WTC11 (cell line): ENCODE data around the gene PARVB. TPM values are rescaled to one million over a fixed set of nuclear protein-coding genes. Genes with fewer than 3 reads are reported as not detected.

Experiments used
- ATAC-seq: fragments of 200-7000 bp; cut with Tn5 transposase; 2 replicates; pipeline ENCODE4 v1.10.0; 2021; ENCODE audit warnings: mild to moderate bottlenecking, moderate library complexity
- CTCF ChIA-PET: fragments of 300-600 bp; sonication (Branson Sonifier 250); formaldehyde crosslinking; loops from one replicate; lab custom pipeline; 2021; ENCODE audit warnings: antibody characterized with exemption; lab: Charles Lee
- POLR2A ChIA-PET: fragments of 350-600 bp; sonication (Branson Sonifier 250); formaldehyde crosslinking; loops from one replicate; lab custom pipeline; 2021; ENCODE audit warnings: antibody characterized with exemption; lab: Charles Lee
- DNase-seq: peaks from one replicate; pipeline ENCODE4 v3.0.0; 2021; ENCODE audit warnings: low spot score
- H3K27ac Mint-ChIP-seq: 2 replicates; pipeline ENCODE4 v1.8.0; 2021; ENCODE audit warnings: mixed read lengths
- H3K27me3 Mint-ChIP-seq: 2 replicates; pipeline ENCODE4 v1.8.0; 2021; ENCODE audit warnings: low read depth, mild to moderate bottlenecking, moderate library complexity, mixed read lengths
- H3K36me3 Mint-ChIP-seq: 2 replicates; pipeline ENCODE4 v1.8.0; 2021; ENCODE audit warnings: mixed read lengths
- H3K4me1 Mint-ChIP-seq: 2 replicates; pipeline ENCODE4 v1.8.0; 2022; ENCODE audit warnings: mixed read lengths
- H3K4me3 Mint-ChIP-seq: 2 replicates; pipeline ENCODE4 v1.8.0; 2021; ENCODE audit warnings: mild to moderate bottlenecking, moderate library complexity, mixed read lengths
- H3K9me3 Mint-ChIP-seq: 2 replicates; pipeline ENCODE4 v1.8.0; 2021; ENCODE audit warnings: mixed read lengths
- ATF1 ChIP-seq: sonication (generic); formaldehyde crosslinking; IDR thresholded peaks from 2 replicates; pipeline ENCODE4 v1.8.1; 2023; ENCODE audit warnings: mild to moderate bottlenecking, moderate library complexity, missing genetic modification reagents
- CBFB ChIP-seq: sonication (generic); formaldehyde crosslinking; IDR thresholded peaks from 2 replicates; pipeline ENCODE4 v1.8.1; 2022; ENCODE audit warnings: mild to moderate bottlenecking, low read depth, missing genetic modification reagents
- CREB1 ChIP-seq: sonication (generic); formaldehyde crosslinking; IDR thresholded peaks from 2 replicates; pipeline ENCODE4 v1.8.0; 2023; ENCODE audit warnings: mild to moderate bottlenecking, missing genetic modification reagents
- ELF4 ChIP-seq: sonication (generic); formaldehyde crosslinking; IDR thresholded peaks from 2 replicates; pipeline ENCODE4 v1.8.1; 2022; ENCODE audit warnings: low read depth, mild to moderate bottlenecking, moderate library complexity, missing genetic modification reagents
- ESRRA ChIP-seq: sonication (generic); formaldehyde crosslinking; IDR thresholded peaks from 2 replicates; pipeline ENCODE4 v1.8.1; 2022; ENCODE audit warnings: mild to moderate bottlenecking, missing genetic modification reagents, borderline replicate concordance
- ETV6 ChIP-seq: sonication (generic); formaldehyde crosslinking; IDR thresholded peaks from 2 replicates; pipeline ENCODE4 v1.8.1; 2022; ENCODE audit warnings: mild to moderate bottlenecking, missing genetic modification reagents
- GABPB1 ChIP-seq: sonication (generic); formaldehyde crosslinking; IDR thresholded peaks from 2 replicates; pipeline ENCODE4 v1.8.1; 2023; ENCODE audit warnings: mild to moderate bottlenecking, missing genetic modification reagents
- IRF1 ChIP-seq: sonication (generic); formaldehyde crosslinking; IDR thresholded peaks from 2 replicates; pipeline ENCODE4 v1.8.0; 2023; ENCODE audit warnings: missing genetic modification reagents
- KAT7 ChIP-seq: sonication (generic); formaldehyde crosslinking; IDR thresholded peaks from 2 replicates; pipeline ENCODE4 v1.8.1; 2023; ENCODE audit warnings: missing genetic modification reagents, mild to moderate bottlenecking, borderline replicate concordance
- MLX ChIP-seq: sonication (generic); formaldehyde crosslinking; IDR thresholded peaks from 2 replicates; pipeline ENCODE4 v1.8.1; 2023; ENCODE audit warnings: mild to moderate bottlenecking, missing genetic modification reagents, moderate library complexity
- NFYB ChIP-seq: sonication (generic); formaldehyde crosslinking; conservative IDR thresholded peaks from 2 replicates; pipeline ENCODE4 v1.8.0; 2022; ENCODE audit warnings: low read depth, missing genetic modification reagents
- NR2C2 ChIP-seq: sonication (generic); formaldehyde crosslinking; IDR thresholded peaks from 2 replicates; pipeline ENCODE4 v1.8.0; 2022; ENCODE audit warnings: mild to moderate bottlenecking, missing genetic modification reagents
- RELA ChIP-seq: sonication (generic); formaldehyde crosslinking; IDR thresholded peaks from 2 replicates; pipeline ENCODE4 v1.8.1; 2022; ENCODE audit warnings: missing genetic modification reagents, mild to moderate bottlenecking, borderline replicate concordance
- USF1 ChIP-seq: sonication (generic); formaldehyde crosslinking; IDR thresholded peaks from 2 replicates; pipeline ENCODE4 v1.8.0; 2022; ENCODE audit warnings: mild to moderate bottlenecking, missing genetic modification reagents
- ZMAT4 ChIP-seq: fragments of 250-450 bp; sonication (Bioruptor Pico); IDR thresholded peaks from 2 replicates; pipeline ENCODE4 v1.9.0; 2021; ENCODE audit warnings: mild to moderate bottlenecking
- ZNF232 ChIP-seq: sonication (generic); formaldehyde crosslinking; IDR thresholded peaks from 2 replicates; pipeline ENCODE4 v1.8.0; 2022; ENCODE audit warnings: mild to moderate bottlenecking, missing genetic modification reagents
- ZNF263 ChIP-seq: sonication (generic); formaldehyde crosslinking; IDR thresholded peaks from 2 replicates; pipeline ENCODE4 v1.8.1; 2022; ENCODE audit warnings: low read depth, mild to moderate bottlenecking, moderate library complexity, missing genetic modification reagents
- ZNF281 ChIP-seq: sonication (generic); formaldehyde crosslinking; IDR thresholded peaks from 2 replicates; pipeline ENCODE4 v1.8.0; 2023; ENCODE audit warnings: mild to moderate bottlenecking, missing genetic modification reagents
- ZNF416 ChIP-seq: fragments of 250-450 bp; sonication (Bioruptor Pico); IDR thresholded peaks from 2 replicates; pipeline ENCODE4 v1.9.0; 2021; ENCODE audit warnings: mild to moderate bottlenecking, inconsistent platforms
- ZNF423 ChIP-seq: fragments of 250-450 bp; sonication (Bioruptor Pico); IDR thresholded peaks from 2 replicates; pipeline ENCODE4 v2.1.2; 2022; ENCODE audit warnings: mild to moderate bottlenecking, moderate library complexity
- total RNA-seq: library from RNA; stranded (reverse); gene quantifications from 3 replicates; pipeline ENCODE4 v1.2.3, GENCODE V29; 2021
- TF ChIP-seq, protein P1 (sequence below): sonication (generic); formaldehyde crosslinking; IDR thresholded peaks from 2 replicates; pipeline ENCODE4 v1.8.1; 2023; ENCODE audit warnings: mild to moderate bottlenecking, missing genetic modification reagents, moderate library complexity
- TF ChIP-seq, protein P2 (sequence below): sonication (generic); formaldehyde crosslinking; IDR thresholded peaks from 2 replicates; pipeline ENCODE4 v1.8.0; 2022; ENCODE audit warnings: mild to moderate bottlenecking, missing genetic modification reagents
- TF ChIP-seq, protein P3 (sequence below): sonication (generic); formaldehyde crosslinking; IDR thresholded peaks from 2 replicates; pipeline ENCODE4 v1.8.1; 2022; ENCODE audit warnings: mild to moderate bottlenecking, missing genetic modification reagents, moderate library complexity, borderline replicate concordance
- TF ChIP-seq, protein P4 (sequence below): sonication (generic); formaldehyde crosslinking; IDR thresholded peaks from 2 replicates; pipeline ENCODE4 v1.8.1; 2023; ENCODE audit warnings: mild to moderate bottlenecking, missing genetic modification reagents

Gene PARVB
- total RNA-seq, 1 experiment from 2014 or later: 3.3 TPM

DNA sequence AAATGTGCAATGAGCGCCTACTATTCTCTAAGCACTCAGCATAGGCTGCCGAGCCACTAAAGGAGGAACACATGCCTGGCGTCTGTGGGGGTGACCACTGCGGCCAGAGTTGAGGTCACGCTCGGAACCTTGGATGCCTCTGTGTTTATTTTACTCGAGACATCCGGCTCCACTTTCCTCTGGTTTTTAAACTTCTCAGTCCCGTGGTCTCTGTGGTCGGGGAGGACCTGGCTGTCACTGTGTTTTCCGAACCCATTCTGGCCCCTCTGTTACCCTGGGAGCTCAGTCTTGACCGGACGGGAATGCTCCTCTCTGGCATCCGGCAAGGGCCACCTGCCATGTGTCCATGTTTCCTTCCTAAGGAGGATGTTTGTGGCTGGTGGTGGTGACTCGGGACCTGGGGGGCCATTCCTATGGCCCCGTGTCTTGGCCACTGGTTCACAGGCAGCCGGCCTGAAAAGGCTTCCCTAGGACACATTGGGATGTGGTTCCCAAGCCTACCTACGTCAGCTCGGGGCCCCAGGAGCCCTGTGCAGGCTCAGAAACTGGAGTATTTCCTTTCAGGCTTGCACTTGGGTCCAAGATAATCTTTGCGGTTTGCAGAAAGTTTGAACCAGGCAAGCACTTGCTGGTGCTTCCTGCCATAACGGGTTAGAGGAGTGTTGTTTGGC, 109.9 kb downstream of the PARVB start (continued):
- TF ChIP-seq GABPB1 (CRISPR knock-in tag): no peak
- TF ChIP-seq ZNF263 (CRISPR knock-in tag): no peak
- TF ChIP-seq, protein P1, sequence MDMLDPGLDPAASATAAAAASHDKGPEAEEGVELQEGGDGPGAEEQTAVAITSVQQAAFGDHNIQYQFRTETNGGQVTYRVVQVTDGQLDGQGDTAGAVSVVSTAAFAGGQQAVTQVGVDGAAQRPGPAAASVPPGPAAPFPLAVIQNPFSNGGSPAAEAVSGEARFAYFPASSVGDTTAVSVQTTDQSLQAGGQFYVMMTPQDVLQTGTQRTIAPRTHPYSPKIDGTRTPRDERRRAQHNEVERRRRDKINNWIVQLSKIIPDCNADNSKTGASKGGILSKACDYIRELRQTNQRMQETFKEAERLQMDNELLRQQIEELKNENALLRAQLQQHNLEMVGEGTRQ (CRISPR knock-in tag): no peak
- no peak for TF ChIP-seq ELF4 (CRISPR knock-in tag)
- TF ChIP-seq, protein P2, sequence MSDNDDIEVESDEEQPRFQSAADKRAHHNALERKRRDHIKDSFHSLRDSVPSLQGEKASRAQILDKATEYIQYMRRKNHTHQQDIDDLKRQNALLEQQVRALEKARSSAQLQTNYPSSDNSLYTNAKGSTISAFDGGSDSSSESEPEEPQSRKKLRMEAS: no peak
- TF ChIP-seq CREB1 (CRISPR knock-in tag): no peak
- TF ChIP-seq, protein P3, sequence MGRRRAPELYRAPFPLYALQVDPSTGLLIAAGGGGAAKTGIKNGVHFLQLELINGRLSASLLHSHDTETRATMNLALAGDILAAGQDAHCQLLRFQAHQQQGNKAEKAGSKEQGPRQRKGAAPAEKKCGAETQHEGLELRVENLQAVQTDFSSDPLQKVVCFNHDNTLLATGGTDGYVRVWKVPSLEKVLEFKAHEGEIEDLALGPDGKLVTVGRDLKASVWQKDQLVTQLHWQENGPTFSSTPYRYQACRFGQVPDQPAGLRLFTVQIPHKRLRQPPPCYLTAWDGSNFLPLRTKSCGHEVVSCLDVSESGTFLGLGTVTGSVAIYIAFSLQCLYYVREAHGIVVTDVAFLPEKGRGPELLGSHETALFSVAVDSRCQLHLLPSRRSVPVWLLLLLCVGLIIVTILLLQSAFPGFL (CRISPR knock-in tag): no peak
- TF ChIP-seq, all 79 proteins: peak for 0

- TF ChIP-seq ETV6 (CRISPR knock-in tag) (no peak), NR2C2 (CRISPR knock-in tag) (no peak), ZNF416 (CRISPR knock-in tag) (no peak), ATF1 (CRISPR knock-in tag) (no peak), MLX (CRISPR knock-in tag) (no peak), ZNF423 (CRISPR knock-in tag) (no peak), CBFB (CRISPR knock-in tag) (no peak), ZNF232 (CRISPR knock-in tag) (no peak), USF1 (CRISPR knock-in tag) (no peak), ESRRA (no peak), ZMAT4 (CRISPR knock-in tag) (no peak)
- TF ChIP-seq, protein P2: no peak
- TF ChIP-seq, all 79 proteins: peak for 0
- Mint-ChIP-seq H3K27me3 (peaks cover 17% of the 10 kb centered on the region), H3K9me3 (peaks cover 35% of the 10 kb centered on the region), H3K4me1 (peaks cover 8% of the 10 kb centered on the region), H3K36me3 (peaks cover 38% of the 10 kb centered on the region), H3K4me3 (no peak overlapping the region), H3K27ac (no peak overlapping the region)
- ChIA-PET CTCF (no interaction called here), POLR2A (interaction anchor here (0.6 kb wide), 1 partner anchor 23 kb away, joined by 3 read pairs; no protein-coding TSS in a partner anchor)
- DNase-seq (no peak), ATAC-seq (no peak)
Observed at GRCh38 chr22:44136112-44136511, 112.0 kb downstream of the PARVB start.

GRCh38 chr22:44136786-44137185, 112.7 kb downstream of the PARVB start:
- POLR2A ChIA-PET: interaction anchor here (0.6 kb wide), 1 partner anchor 23 kb away, joined by 3 read pairs; no protein-coding TSS in a partner anchor
- Mint-ChIP-seq H3K36me3 (peaks cover 38% of the 10 kb centered on the region), H3K4me3 (no peak overlapping the region), H3K4me1 (peaks cover 8% of the 10 kb centered on the region), H3K27me3 (peaks cover 17% of the 10 kb centered on the region), H3K9me3 (peaks cover 35% of the 10 kb centered on the region), H3K27ac (no peak overlapping the region)
- DNase-seq (no peak), ATAC-seq (no peak)
- CTCF ChIA-PET: interaction anchor here (0.8 to 1.0 kb wide), 2 partner anchors 51 to 533 kb away, joined by 3 read pairs; no protein-coding TSS in a partner anchor
- TF ChIP-seq RELA (CRISPR knock-in tag) (no peak), ZNF281 (CRISPR knock-in tag) (no peak), IRF1 (no peak), KAT7 (CRISPR knock-in tag) (no peak), NFYB (no peak)
- TF ChIP-seq, protein P4, sequence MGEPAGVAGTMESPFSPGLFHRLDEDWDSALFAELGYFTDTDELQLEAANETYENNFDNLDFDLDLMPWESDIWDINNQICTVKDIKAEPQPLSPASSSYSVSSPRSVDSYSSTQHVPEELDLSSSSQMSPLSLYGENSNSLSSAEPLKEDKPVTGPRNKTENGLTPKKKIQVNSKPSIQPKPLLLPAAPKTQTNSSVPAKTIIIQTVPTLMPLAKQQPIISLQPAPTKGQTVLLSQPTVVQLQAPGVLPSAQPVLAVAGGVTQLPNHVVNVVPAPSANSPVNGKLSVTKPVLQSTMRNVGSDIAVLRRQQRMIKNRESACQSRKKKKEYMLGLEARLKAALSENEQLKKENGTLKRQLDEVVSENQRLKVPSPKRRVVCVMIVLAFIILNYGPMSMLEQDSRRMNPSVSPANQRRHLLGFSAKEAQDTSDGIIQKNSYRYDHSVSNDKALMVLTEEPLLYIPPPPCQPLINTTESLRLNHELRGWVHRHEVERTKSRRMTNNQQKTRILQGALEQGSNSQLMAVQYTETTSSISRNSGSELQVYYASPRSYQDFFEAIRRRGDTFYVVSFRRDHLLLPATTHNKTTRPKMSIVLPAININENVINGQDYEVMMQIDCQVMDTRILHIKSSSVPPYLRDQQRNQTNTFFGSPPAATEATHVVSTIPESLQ: no peak
